HCT116 (cell line): Measurements from ENCODE around the gene MAP9. TPM values are rescaled to one million over a fixed set of nuclear protein-coding genes. Genes with fewer than 3 reads are reported as not detected.

ENCODE experiments used
- ATAC-seq: fragments of 200-7000 bp; cut with Tn5 transposase; 2 replicates; pipeline ENCODE4 v1.9.1; 2020; ENCODE audit warnings: mild to moderate bottlenecking, moderate library complexity
- BruUV-seq: library from RNA; stranded (reverse); fragments of 400-500 nt; replicated peaks from 2 replicates; lab custom pipeline; 2021; lab: Mats Ljungman, UMichigan
- CTCF ChIA-PET: fragments of 300-600 bp; sonication (Branson Sonifier 250); formaldehyde crosslinking; loops from one replicate; lab custom pipeline; 2021; ENCODE audit warnings: antibody characterized with exemption; lab: Charles Lee
- POLR2A ChIA-PET: fragments of 300-600, 350-600 bp; sonication (Branson Sonifier 250); formaldehyde crosslinking; loops from one replicate; lab custom pipeline; 2021; ENCODE audit warnings: antibody characterized with exemption; lab: Charles Lee
- RAD21 ChIA-PET, 2 experiments: fragments of 300-600 bp; sonication (Branson Sonifier 250); formaldehyde crosslinking; loops; one replicate each; lab custom pipeline; 2023; ENCODE audit warnings: low total read pairs in 2 of 2; ENCODE audit not compliant: uncharacterized antibody in 2 of 2, unreplicated experiment in 2 of 2, low non-redundant PET in 1 of 2; lab: Charles Lee
- DNase-seq: peaks from one replicate; pipeline ENCODE4 v3.0.0-alpha.2; 2010; ENCODE audit warnings: low read depth, low spot score
- H2AFZ ChIP-seq: fragments of 200-600 bp; shearing (Covaris generic), sonication (generic); 2 replicates; pipeline ENCODE4 v1.6.1; 2017; ENCODE audit warnings: low read depth, mixed run types, mixed read lengths, antibody characterized with exemption, low read length; ENCODE audit not compliant: poor library complexity, severe bottlenecking
- H3K27ac ChIP-seq: 2 replicates; pipeline ENCODE4 v1.5.1; 2012; ENCODE audit warnings: low read depth, low read length
- H3K27me3 ChIP-seq: fragments of 200-600 bp; sonication (generic); 2 replicates; pipeline ENCODE4 v1.6.1; 2016; ENCODE audit warnings: mixed run types, low read length, mixed read lengths; ENCODE audit not compliant: insufficient read depth
- H3K36me3 ChIP-seq, 2 experiments: fragments of 200-500 bp in 1 of 2; fragments of 200-600 bp in 1 of 2; sonication (Bioruptor generic) in 1 of 2; sonication (generic) in 1 of 2; 2 replicates each; pipeline versions ENCODE4 v1.5.1 to v1.6.1; 2014 to 2016; ENCODE audit warnings: low read length in 2 of 2, inconsistent platforms in 1 of 2, mixed read lengths in 1 of 2, mixed run types in 1 of 2; ENCODE audit not compliant: insufficient read depth in 2 of 2, control insufficient read depth in 1 of 2
- H3K4me1 ChIP-seq, 2 experiments: fragments of 200-600 bp in 1 of 2; sonication (generic) in 1 of 2; 2 replicates each; pipeline versions ENCODE4 v1.5.1 to v1.6.1; 2012 to 2017; ENCODE audit warnings: low read length in 2 of 2, inconsistent platforms in 1 of 2, mild to moderate bottlenecking in 1 of 2, mixed read lengths in 1 of 2, mixed run types in 1 of 2, moderate library complexity in 1 of 2; ENCODE audit not compliant: insufficient read depth in 2 of 2, control insufficient read depth in 1 of 2
- H3K4me2 ChIP-seq: fragments of 200-600 bp; sonication (generic); 2 replicates; pipeline ENCODE4 v1.6.1; 2017; ENCODE audit warnings: mixed run types, low read length, mixed read lengths
- H3K4me3 ChIP-seq, 2 experiments: fragments of 200-600 bp in 1 of 2; sonication (generic) in 1 of 2; replicated peaks in 1 of 2; 2 replicates each; pipeline ENCODE4 v1.5.1; 2011 to 2016; ENCODE audit warnings: low read length in 2 of 2, control low read depth in 1 of 2, low read depth in 1 of 2, mild to moderate bottlenecking in 1 of 2, mixed read lengths in 1 of 2, mixed run types in 1 of 2
- H3K79me2 ChIP-seq: fragments of 200-600 bp; sonication (generic); 2 replicates; pipeline ENCODE4 v1.6.1; 2017; ENCODE audit warnings: mild to moderate bottlenecking, mixed run types, low read length, moderate library complexity, mixed read lengths; ENCODE audit not compliant: insufficient read depth
- H3K9ac ChIP-seq: fragments of 200-600 bp; sonication (generic); 2 replicates; pipeline ENCODE4 v1.6.1; 2016; ENCODE audit warnings: low read length, mixed read lengths
- H3K9me2 ChIP-seq: fragments of 200-600 bp; sonication (generic), shearing (Covaris generic); 2 replicates; pipeline ENCODE4 v1.6.1; 2017; ENCODE audit warnings: mixed run types, mild to moderate bottlenecking, moderate library complexity; ENCODE audit not compliant: insufficient read depth
- H3K9me3 ChIP-seq, 2 experiments: fragments of 200-500 bp in 1 of 2; fragments of 200-600 bp in 1 of 2; sonication (Bioruptor generic) in 1 of 2; sonication (generic) in 1 of 2; 2 replicates each; pipeline ENCODE4 v1.6.1; 2014 to 2017; ENCODE audit warnings: low read length in 2 of 2, mixed read lengths in 2 of 2, inconsistent platforms in 1 of 2, low read depth in 1 of 2, mild to moderate bottlenecking in 1 of 2, mixed run types in 1 of 2, moderate library complexity in 1 of 2; ENCODE audit not compliant: control insufficient read depth in 1 of 2, insufficient read depth in 1 of 2
- H4K20me1 ChIP-seq: fragments of 200-600 bp; sonication (generic), shearing (Covaris generic); 2 replicates; pipeline ENCODE4 v1.6.1; 2017; ENCODE audit warnings: mixed run types, mild to moderate bottlenecking, moderate library complexity; ENCODE audit not compliant: insufficient read depth
- CEBPB ChIP-seq: IDR thresholded peaks from 2 replicates; pipeline ENCODE4 v1.6.1; 2012; ENCODE audit warnings: low read depth
- EZH2 ChIP-seq: fragments of 200-600 bp; sonication (generic); IDR thresholded peaks from 2 replicates; pipeline ENCODE4 v1.6.1; 2017; ENCODE audit warnings: antibody characterized with exemption, mixed run types
- EZH2phosphoT487 ChIP-seq: fragments of 200-600 bp; IDR thresholded peaks from 2 replicates; pipeline ENCODE4 v1.6.1; 2018; ENCODE audit warnings: antibody characterized with exemption, borderline replicate concordance
- FOSL1 ChIP-seq: IDR thresholded peaks from 2 replicates; pipeline ENCODE4 v1.6.1; 2012; ENCODE audit warnings: low read depth
- JUND ChIP-seq: IDR thresholded peaks from 2 replicates; pipeline ENCODE4 v1.6.1; 2012
- SIN3A ChIP-seq: IDR thresholded peaks from 2 replicates; pipeline ENCODE4 v1.6.1; 2012; ENCODE audit warnings: low read depth
- SRF ChIP-seq: IDR thresholded peaks from 2 replicates; pipeline ENCODE4 v1.6.1; 2012; ENCODE audit warnings: low read depth
- intact Hi-C: fragments of 100-400 bp; cut with micrococcal nuclease; formaldehyde crosslinking; loops from 2 replicates; pipeline ENCODE4 v1.10.0; 2022
- total RNA-seq: library from RNA; stranded (reverse); gene quantifications from one replicate; pipeline ENCODE4 v1.2.1, GENCODE V29; 2021; ENCODE audit not compliant: unreplicated experiment
- TF ChIP-seq, protein P1 (sequence below): IDR thresholded peaks from 2 replicates; pipeline ENCODE4 v1.6.1; 2012; ENCODE audit warnings: low read depth
- TF ChIP-seq, protein P2 (sequence below): IDR thresholded peaks from 2 replicates; pipeline ENCODE4 v1.6.1; 2012
- TF ChIP-seq, protein P3 (sequence below): IDR thresholded peaks from 2 replicates; pipeline ENCODE4 v1.6.1; 2012

The MAP9 gene
- total RNA-seq, 1 experiment from 2014 or later = 0.32 TPM

DNA sequence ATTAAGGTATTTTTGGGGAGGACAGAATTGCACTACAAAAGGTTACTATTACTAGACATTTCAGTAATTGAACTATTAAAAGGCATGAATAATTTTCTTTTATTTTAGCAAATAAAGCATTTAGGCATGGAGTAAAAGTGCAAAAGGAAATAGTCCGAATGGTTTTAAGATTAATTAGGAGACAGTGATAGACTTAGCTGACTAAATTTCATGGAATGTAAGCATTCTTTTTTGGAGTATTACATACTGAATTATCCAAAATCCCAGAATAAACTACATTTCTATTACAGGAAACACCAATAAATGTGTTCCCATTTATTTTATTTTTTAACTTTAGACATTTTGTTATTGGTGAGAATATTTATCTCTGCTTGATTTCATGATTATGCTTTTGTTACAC, 30.7 kb upstream of the MAP9 start:
- Histone ChIP-seq H3K27ac (no peak overlapping the region), H3K9me3 (no peaks in the 10 kb centered on the region), H4K20me1 (no peaks in the 10 kb centered on the region), H3K27me3 (no peaks in the 10 kb centered on the region), H2AFZ (no peak overlapping the region), H3K79me2 (no peaks in the 10 kb centered on the region), H3K9ac (no peak overlapping the region), H3K9me2 (no peaks in the 10 kb centered on the region), H3K4me2 (no peak overlapping the region), H3K4me1 (no peaks in the 10 kb centered on the region), H3K36me3 (no peaks in the 10 kb centered on the region), H3K4me3 (no peak overlapping the region)
- ATAC-seq = no peak
- intact Hi-C loops = no loop called here
- no TSS peak for BruUV-seq
- TF ChIP-seq SRF (no peak), CEBPB (no peak), JUND (no peak), EZH2phosphoT487 (no peak), SIN3A (no peak), EZH2 (no peak), FOSL1 (no peak)
- TF ChIP-seq, protein P1, sequence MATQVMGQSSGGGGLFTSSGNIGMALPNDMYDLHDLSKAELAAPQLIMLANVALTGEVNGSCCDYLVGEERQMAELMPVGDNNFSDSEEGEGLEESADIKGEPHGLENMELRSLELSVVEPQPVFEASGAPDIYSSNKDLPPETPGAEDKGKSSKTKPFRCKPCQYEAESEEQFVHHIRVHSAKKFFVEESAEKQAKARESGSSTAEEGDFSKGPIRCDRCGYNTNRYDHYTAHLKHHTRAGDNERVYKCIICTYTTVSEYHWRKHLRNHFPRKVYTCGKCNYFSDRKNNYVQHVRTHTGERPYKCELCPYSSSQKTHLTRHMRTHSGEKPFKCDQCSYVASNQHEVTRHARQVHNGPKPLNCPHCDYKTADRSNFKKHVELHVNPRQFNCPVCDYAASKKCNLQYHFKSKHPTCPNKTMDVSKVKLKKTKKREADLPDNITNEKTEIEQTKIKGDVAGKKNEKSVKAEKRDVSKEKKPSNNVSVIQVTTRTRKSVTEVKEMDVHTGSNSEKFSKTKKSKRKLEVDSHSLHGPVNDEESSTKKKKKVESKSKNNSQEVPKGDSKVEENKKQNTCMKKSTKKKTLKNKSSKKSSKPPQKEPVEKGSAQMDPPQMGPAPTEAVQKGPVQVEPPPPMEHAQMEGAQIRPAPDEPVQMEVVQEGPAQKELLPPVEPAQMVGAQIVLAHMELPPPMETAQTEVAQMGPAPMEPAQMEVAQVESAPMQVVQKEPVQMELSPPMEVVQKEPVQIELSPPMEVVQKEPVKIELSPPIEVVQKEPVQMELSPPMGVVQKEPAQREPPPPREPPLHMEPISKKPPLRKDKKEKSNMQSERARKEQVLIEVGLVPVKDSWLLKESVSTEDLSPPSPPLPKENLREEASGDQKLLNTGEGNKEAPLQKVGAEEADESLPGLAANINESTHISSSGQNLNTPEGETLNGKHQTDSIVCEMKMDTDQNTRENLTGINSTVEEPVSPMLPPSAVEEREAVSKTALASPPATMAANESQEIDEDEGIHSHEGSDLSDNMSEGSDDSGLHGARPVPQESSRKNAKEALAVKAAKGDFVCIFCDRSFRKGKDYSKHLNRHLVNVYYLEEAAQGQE = no peak
- TF ChIP-seq, protein P2, sequence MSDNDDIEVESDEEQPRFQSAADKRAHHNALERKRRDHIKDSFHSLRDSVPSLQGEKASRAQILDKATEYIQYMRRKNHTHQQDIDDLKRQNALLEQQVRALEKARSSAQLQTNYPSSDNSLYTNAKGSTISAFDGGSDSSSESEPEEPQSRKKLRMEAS = no peak
- TF ChIP-seq, protein P3, sequence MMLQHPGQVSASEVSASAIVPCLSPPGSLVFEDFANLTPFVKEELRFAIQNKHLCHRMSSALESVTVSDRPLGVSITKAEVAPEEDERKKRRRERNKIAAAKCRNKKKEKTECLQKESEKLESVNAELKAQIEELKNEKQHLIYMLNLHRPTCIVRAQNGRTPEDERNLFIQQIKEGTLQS = no peak
- RAD21 ChIA-PET = no interaction called here
- POLR2A ChIA-PET = no interaction called here
- DNase-seq = no peak
- CTCF ChIA-PET = no interaction called here
